ENCODE results near the gene NDUFA6.

GRCh38 chr22:42039271-42039670, 51.3 kb downstream of the NDUFA6 start:
- TF ChIP-seq WT1 (tag by site-specific recombination; IDR thresholded peaks at IDR 0.05) (no peak), ZNF121 (tag by site-specific recombination; IDR thresholded peaks at IDR 0.05) (no peak), CTCF (tag by site-specific recombination; IDR thresholded peaks at IDR 0.05) (no peak), ATF2 (tag by site-specific recombination; IDR thresholded peaks at IDR 0.05; ENCODE audit: low read depth) (no peak), PRDM10 (tag by site-specific recombination; IDR thresholded peaks at IDR 0.05) (no peak), ZBTB7A (tag by site-specific recombination; IDR thresholded peaks at IDR 0.05; ENCODE audit: low read depth) (no peak), TRIM28 (IDR thresholded peaks at IDR 0.05; ENCODE audit: borderline replicate concordance, low read length) (no peak), ZBTB1 (tag by site-specific recombination; IDR thresholded peaks at IDR 0.05) (no peak)
